HepG2 (cell line): ENCODE results near the gene TNP2. TPM values are rescaled to one million over a fixed set of nuclear protein-coding genes. Genes with fewer than 3 reads are reported as not detected.

Experiments used
- ATAC-seq: fragments of 200-7000 bp; cut with Tn5 transposase; 3 replicates; pipeline ENCODE4 v1.9.1; 2020; ENCODE audit warnings: mild to moderate bottlenecking, moderate library complexity
- BruUV-seq: library from RNA; stranded (reverse); fragments of 400-500 nt; replicated peaks from 2 replicates; lab custom pipeline; 2021; lab: Mats Ljungman, UMichigan
- CTCF ChIA-PET: fragments of 300-600 bp; formaldehyde crosslinking; extraction: SDS; loops from one replicate; lab custom pipeline; 2021; ENCODE audit warnings: low total read pairs, inconsistent platforms, low intra/inter-chr PET ratio; lab: Yijun Ruan, JAX
- POLR2A ChIA-PET: fragments of 350-600 bp; sonication (Branson Sonifier 250); formaldehyde crosslinking; loops from one replicate; lab custom pipeline; 2020; ENCODE audit warnings: antibody characterized with exemption, inconsistent platforms; lab: Yijun Ruan, JAX
- DNase-seq: peaks from one replicate; pipeline ENCODE4 v3.0.0-alpha.2; 2015; ENCODE audit warnings: low spot score
- FAIRE-seq: peaks from 3 replicates; lab custom pipeline; 2011; peaks lifted over from hg19 to GRCh38; lab: Jason Lieb, UNC
- H2AFZ ChIP-seq: one replicate; pipeline ENCODE4 v1.6.1; 2011; ENCODE audit warnings: low read length, inconsistent platforms
- H3K27ac ChIP-seq: fragments of 300-600 bp; 3 replicates; pipeline ENCODE4 v1.8.0; 2011; ENCODE audit warnings: mixed run types, mild to moderate bottlenecking, mixed read lengths, low read length, inconsistent platforms; ENCODE audit not compliant: insufficient read depth; ENCODE audit errors: extremely low read length
- H3K27me3 ChIP-seq, 2 experiments: fragments of 200-600 bp in 1 of 2; 2 replicates in 1 of 2; 3 replicates in 1 of 2; pipeline versions ENCODE4 v1.6.0 to v1.8.0; 2011; ENCODE audit warnings: low read length in 2 of 2, mild to moderate bottlenecking in 2 of 2, moderate library complexity in 2 of 2, inconsistent platforms in 1 of 2; ENCODE audit not compliant: insufficient read depth in 2 of 2, control insufficient read depth in 1 of 2
- H3K36me3 ChIP-seq, 2 experiments: fragments of 200-600 bp in 1 of 2; replicated peaks in 1 of 2; 2 replicates in 1 of 2; 3 replicates in 1 of 2; pipeline versions ENCODE4 v1.5.1 to v1.8.0; 2011; ENCODE audit warnings: low read length in 2 of 2, inconsistent platforms in 1 of 2; ENCODE audit not compliant: insufficient read depth in 2 of 2, control insufficient read depth in 1 of 2
- H3K4me1 ChIP-seq: 2 replicates; pipeline ENCODE4 v1.5.1; 2012; ENCODE audit warnings: low read length, inconsistent platforms; ENCODE audit not compliant: insufficient read depth
- H3K4me2 ChIP-seq: 2 replicates; pipeline ENCODE4 v1.6.0; 2011; ENCODE audit warnings: low read depth, low read length, inconsistent platforms
- H3K4me3 ChIP-seq, 3 experiments: fragments of 200-600 bp in 1 of 3; sonication (generic), shearing (Covaris generic) in 1 of 3; replicated peaks in 1 of 3; 2 replicates each; pipeline ENCODE4 v1.5.1; 2011 to 2016; ENCODE audit warnings: low read length in 3 of 3, inconsistent platforms in 2 of 3, low read depth in 2 of 3, mild to moderate bottlenecking in 2 of 3, control low read depth in 1 of 3, mixed read lengths in 1 of 3; ENCODE audit not compliant: insufficient read depth in 1 of 3
- H3K79me2 ChIP-seq: one replicate; pipeline ENCODE4 v1.6.1; 2011; ENCODE audit warnings: low read length, inconsistent platforms; ENCODE audit not compliant: insufficient read depth
- H3K9ac ChIP-seq: 2 replicates; pipeline ENCODE4 v1.6.0; 2011; ENCODE audit warnings: mild to moderate bottlenecking, low read depth, low read length, inconsistent platforms; ENCODE audit not compliant: insufficient read depth
- H3K9me3 ChIP-seq: 2 replicates; pipeline ENCODE4 v1.5.1; 2012; ENCODE audit warnings: mild to moderate bottlenecking, low read length
- H4K20me1 ChIP-seq: 2 replicates; pipeline ENCODE4 v1.6.0; 2011; ENCODE audit warnings: inconsistent platforms, mild to moderate bottlenecking, low read length, moderate library complexity; ENCODE audit not compliant: insufficient read depth
- AGO1 ChIP-seq: fragments of 200-400 bp; formaldehyde crosslinking; IDR thresholded peaks from 2 replicates; pipeline ENCODE4 v1.6.1; 2017; ENCODE audit warnings: mild to moderate bottlenecking, low read depth, low read length, moderate library complexity; ENCODE audit not compliant: poor library complexity, severe bottlenecking
- CAMTA2 ChIP-seq: sonication (generic); formaldehyde crosslinking; IDR thresholded peaks from 2 replicates; pipeline ENCODE4 v1.4.0; 2020; ENCODE audit warnings: mild to moderate bottlenecking, missing genetic modification reagents, borderline replicate concordance
- DNMT3B ChIP-seq: conservative IDR thresholded peaks from 2 replicates; pipeline ENCODE4 v1.6.1; 2016; ENCODE audit warnings: missing biosample characterization, control low read depth
- HMG20A ChIP-seq: IDR thresholded peaks from 2 replicates; pipeline ENCODE4 v1.6.1; 2016; ENCODE audit warnings: borderline replicate concordance
- MED1 ChIP-seq: sonication (generic); formaldehyde crosslinking; IDR thresholded peaks from 2 replicates; pipeline ENCODE4 v1.4.0; 2020; ENCODE audit warnings: missing genetic modification reagents
- MTF1 ChIP-seq: sonication (generic); formaldehyde crosslinking; IDR thresholded peaks from 2 replicates; pipeline ENCODE4 v1.5.0; 2020; ENCODE audit warnings: missing genetic modification reagents
- RFXANK ChIP-seq: IDR thresholded peaks from 2 replicates; pipeline ENCODE4 v1.6.1; 2016
- SMARCC2 ChIP-seq: fragments of 450-650 bp; IDR thresholded peaks from 2 replicates; pipeline ENCODE4 v1.6.1; 2017; ENCODE audit warnings: antibody characterized with exemption, mild to moderate bottlenecking
- TEAD3 ChIP-seq: optimal IDR thresholded peaks from 2 replicates; pipeline ENCODE3; 2016; ENCODE audit warnings: borderline replicate concordance
- ZNF451 ChIP-seq: sonication (generic); formaldehyde crosslinking; IDR thresholded peaks from 2 replicates; pipeline ENCODE4 v1.5.0; 2020; ENCODE audit warnings: mild to moderate bottlenecking, missing genetic modification reagents
- ZNF546 ChIP-seq: sonication (generic); formaldehyde crosslinking; conservative IDR thresholded peaks from 2 replicates; pipeline ENCODE4 v1.8.1; 2023; ENCODE audit warnings: mild to moderate bottlenecking, missing genetic modification reagents
- ZNF652 ChIP-seq: IDR thresholded peaks from 2 replicates; pipeline ENCODE4 v1.6.1; 2016; ENCODE audit warnings: low read depth, borderline replicate concordance
- ZNF7 ChIP-seq: IDR thresholded peaks from 2 replicates; pipeline ENCODE4 v1.6.1; 2016; ENCODE audit warnings: missing biosample characterization, missing genetic modification reagents
- ZSCAN21 ChIP-seq: sonication (generic); formaldehyde crosslinking; IDR thresholded peaks from 2 replicates; pipeline ENCODE4 v1.8.0; 2022; ENCODE audit warnings: mild to moderate bottlenecking, missing genetic modification reagents, moderate library complexity, borderline replicate concordance
- WGBS: methylation state at CpG from one replicate; pipeline ENCODE4 v1.1.6; 2017; ENCODE audit warnings: low lambda C conversion rate; 5-methylcytosine and 5-hydroxymethylcytosine counted together
- in situ Hi-C: cut with HindIII; loops from 2 replicates; pipeline ENCODE4 v1.10.0; 2017; ENCODE audit warnings: low pct_unique_long_range_greater_than_20kb; ENCODE audit not compliant: extremely low pct_ligation_motif_present
- intact Hi-C: fragments of 100-400 bp; cut with micrococcal nuclease; formaldehyde crosslinking; loops from one replicate; pipeline ENCODE4 v1.10.0; 2022; ENCODE audit not compliant: unreplicated experiment
- polyA plus RNA-seq, 8 experiments: library from polyadenylated mRNA; depleted of rRNA in 3 of 8; stranded (reverse) in 7 of 8; unstranded in 1 of 8; fragments of >200 nt; fragmentation: Illumina TruSeq in 4 of 8; extraction: Trizol in 4 of 8; gene quantifications; 2 replicates each; pipeline versions ENCODE4 v1.2.1 to v1.2.3, GENCODE V29; 2011 to 2016; ENCODE audit warnings: low read depth in 4 of 8, missing spikeins in 1 of 8, mixed read lengths in 1 of 8; ENCODE audit not compliant: insufficient read depth in 1 of 8
- total RNA-seq, 5 experiments: library from RNA; depleted of rRNA; stranded (reverse); fragments of >200 nt; fragmentation: Illumina TruSeq; extraction: Trizol; gene quantifications; 2 replicates each; pipeline ENCODE4 v1.2.3, GENCODE V29; 2016; ENCODE audit warnings: low read depth in 1 of 5
- TF ChIP-seq, protein P1 (sequence below): sonication (generic); formaldehyde crosslinking; IDR thresholded peaks from 2 replicates; pipeline ENCODE4 v1.4.0; 2020; ENCODE audit warnings: missing genetic modification reagents
- TF ChIP-seq, protein P2 (sequence below): IDR thresholded peaks from 2 replicates; pipeline ENCODE4 v1.6.1; 2012; ENCODE audit warnings: low read depth, low read length, improper control_type of control experiment
- TF ChIP-seq, protein P3 (sequence below): IDR thresholded peaks from 2 replicates; pipeline ENCODE4 v1.6.1; 2016; ENCODE audit warnings: low read depth, borderline replicate concordance
- TF ChIP-seq, protein P4 (sequence below): sonication (generic); formaldehyde crosslinking; IDR thresholded peaks from 2 replicates; pipeline ENCODE4 v1.4.0; 2020; ENCODE audit warnings: missing genetic modification reagents, mild to moderate bottlenecking, borderline replicate concordance

TNP2 gene
- total and polyA plus RNA-seq, 2 of the 13 experiments (the other 11 are each of a cell fraction or from before 2014, with no cell fraction given) = not detected

DNA sequence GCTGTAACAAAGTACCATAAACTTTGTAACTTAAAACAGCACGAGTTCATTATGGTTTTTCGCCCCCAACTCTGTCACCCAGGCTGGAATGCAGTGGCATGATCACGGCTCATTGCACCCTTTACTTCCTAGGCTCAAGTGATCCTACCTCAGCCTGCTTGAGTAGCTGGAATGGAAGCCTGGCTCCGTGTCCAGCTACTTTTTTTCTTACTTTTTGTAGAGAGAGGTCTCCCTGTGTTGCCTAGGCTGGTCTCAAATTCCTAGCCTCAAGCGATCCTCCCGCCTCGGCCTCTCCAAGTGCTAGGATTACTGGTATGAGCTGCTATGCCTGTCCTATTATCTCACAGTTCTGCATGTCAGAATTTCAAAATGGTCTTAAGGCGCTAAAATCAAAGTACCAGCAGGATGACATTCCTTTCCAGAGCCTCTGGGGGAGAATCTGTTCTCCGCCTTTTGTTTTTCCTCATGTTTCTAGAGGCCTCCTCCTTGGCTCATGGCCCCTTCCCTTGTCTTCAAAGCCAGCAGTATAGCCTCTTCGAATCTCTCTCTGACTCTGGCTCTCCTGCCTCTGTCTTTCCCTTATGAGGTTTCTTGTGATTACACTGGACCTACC, 22.1 kb upstream of the TNP2 start:
- H3K4me2 ChIP-seq = peak overlapping the region; percentile 6
- ChIA-PET POLR2A (interaction anchor here (1.4 to 2.2 kb wide), 3 partner anchors 12 to 35 kb away, joined by 7 to 11 read pairs (median 8); partner anchors contain the start of gene SOCS1), CTCF (no interaction called here)
- 62% methylated on average over 10 of the region's 10 CpGs for WGBS
- no peak for FAIRE-seq
- H3K27me3 ChIP-seq = no peaks in the 10 kb centered on the region
- H4K20me1 ChIP-seq = no peaks in the 10 kb centered on the region
- H3K4me1 ChIP-seq = peaks cover 90% of the 10 kb centered on the region
- H3K9ac ChIP-seq = no peak overlapping the region
- intact Hi-C loops = no loop called here
- no peak overlapping the region for H3K4me3 ChIP-seq
- no peak for DNase-seq
- no peaks in the 10 kb centered on the region for H3K79me2 ChIP-seq
- peak overlapping the region; percentile 51 for H2AFZ ChIP-seq
- no TSS peak for BruUV-seq
- in situ Hi-C loops = no loop called here
- no peaks in the 10 kb centered on the region for H3K36me3 ChIP-seq
- no peak overlapping the region for H3K27ac ChIP-seq
- no peak for ATAC-seq
- no peaks in the 10 kb centered on the region for H3K9me3 ChIP-seq
- TF ChIP-seq AGO1 = no peak
- TF ChIP-seq, protein P1, sequence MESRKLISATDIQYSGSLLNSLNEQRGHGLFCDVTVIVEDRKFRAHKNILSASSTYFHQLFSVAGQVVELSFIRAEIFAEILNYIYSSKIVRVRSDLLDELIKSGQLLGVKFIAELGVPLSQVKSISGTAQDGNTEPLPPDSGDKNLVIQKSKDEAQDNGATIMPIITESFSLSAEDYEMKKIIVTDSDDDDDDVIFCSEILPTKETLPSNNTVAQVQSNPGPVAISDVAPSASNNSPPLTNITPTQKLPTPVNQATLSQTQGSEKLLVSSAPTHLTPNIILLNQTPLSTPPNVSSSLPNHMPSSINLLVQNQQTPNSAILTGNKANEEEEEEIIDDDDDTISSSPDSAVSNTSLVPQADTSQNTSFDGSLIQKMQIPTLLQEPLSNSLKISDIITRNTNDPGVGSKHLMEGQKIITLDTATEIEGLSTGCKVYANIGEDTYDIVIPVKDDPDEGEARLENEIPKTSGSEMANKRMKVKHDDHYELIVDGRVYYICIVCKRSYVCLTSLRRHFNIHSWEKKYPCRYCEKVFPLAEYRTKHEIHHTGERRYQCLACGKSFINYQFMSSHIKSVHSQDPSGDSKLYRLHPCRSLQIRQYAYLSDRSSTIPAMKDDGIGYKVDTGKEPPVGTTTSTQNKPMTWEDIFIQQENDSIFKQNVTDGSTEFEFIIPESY (CRISPR knock-in tag) = peak; percentile 54
- TF ChIP-seq ZNF546 (CRISPR knock-in tag) = no peak
- no peak for TF ChIP-seq MTF1 (CRISPR knock-in tag)
- TF ChIP-seq, protein P2, sequence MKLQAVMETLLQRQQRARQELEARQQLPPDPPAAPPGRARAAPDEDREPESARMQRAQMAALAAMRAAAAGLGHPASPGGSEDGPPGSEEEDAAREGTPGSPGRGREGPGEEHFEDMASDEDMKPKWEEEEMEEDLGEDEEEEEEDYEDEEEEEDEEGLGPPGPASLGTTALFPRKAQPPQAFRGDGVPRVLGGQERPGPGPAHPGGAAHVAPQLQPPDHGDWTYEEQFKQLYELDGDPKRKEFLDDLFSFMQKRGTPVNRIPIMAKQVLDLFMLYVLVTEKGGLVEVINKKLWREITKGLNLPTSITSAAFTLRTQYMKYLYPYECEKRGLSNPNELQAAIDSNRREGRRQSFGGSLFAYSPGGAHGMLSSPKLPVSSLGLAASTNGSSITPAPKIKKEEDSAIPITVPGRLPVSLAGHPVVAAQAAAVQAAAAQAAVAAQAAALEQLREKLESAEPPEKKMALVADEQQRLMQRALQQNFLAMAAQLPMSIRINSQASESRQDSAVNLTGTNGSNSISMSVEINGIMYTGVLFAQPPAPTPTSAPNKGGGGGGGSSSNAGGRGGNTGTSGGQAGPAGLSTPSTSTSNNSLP = no peak
- no peak for TF ChIP-seq ZSCAN21 (CRISPR knock-in tag)
- no peak for TF ChIP-seq HMG20A (CRISPR knock-in tag)
- TF ChIP-seq RFXANK (CRISPR knock-in tag) = no peak
- TF ChIP-seq ZNF652 (CRISPR knock-in tag) = peak; percentile 58
- TF ChIP-seq DNMT3B (CRISPR knock-in tag) = no peak
- TF ChIP-seq CAMTA2 (CRISPR knock-in tag) = no peak
- TF ChIP-seq, protein P3, sequence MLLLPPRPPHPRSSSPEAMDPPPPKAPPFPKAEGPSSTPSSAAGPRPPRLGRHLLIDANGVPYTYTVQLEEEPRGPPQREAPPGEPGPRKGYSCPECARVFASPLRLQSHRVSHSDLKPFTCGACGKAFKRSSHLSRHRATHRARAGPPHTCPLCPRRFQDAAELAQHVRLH (CRISPR knock-in tag) = no peak
- TF ChIP-seq ZNF7 (CRISPR knock-in tag) = no peak
- TF ChIP-seq SMARCC2 = no peak
- TF ChIP-seq TEAD3 (CRISPR knock-in tag) = peak; percentile 35
- no peak for TF ChIP-seq MED1
- TF ChIP-seq, protein P4, sequence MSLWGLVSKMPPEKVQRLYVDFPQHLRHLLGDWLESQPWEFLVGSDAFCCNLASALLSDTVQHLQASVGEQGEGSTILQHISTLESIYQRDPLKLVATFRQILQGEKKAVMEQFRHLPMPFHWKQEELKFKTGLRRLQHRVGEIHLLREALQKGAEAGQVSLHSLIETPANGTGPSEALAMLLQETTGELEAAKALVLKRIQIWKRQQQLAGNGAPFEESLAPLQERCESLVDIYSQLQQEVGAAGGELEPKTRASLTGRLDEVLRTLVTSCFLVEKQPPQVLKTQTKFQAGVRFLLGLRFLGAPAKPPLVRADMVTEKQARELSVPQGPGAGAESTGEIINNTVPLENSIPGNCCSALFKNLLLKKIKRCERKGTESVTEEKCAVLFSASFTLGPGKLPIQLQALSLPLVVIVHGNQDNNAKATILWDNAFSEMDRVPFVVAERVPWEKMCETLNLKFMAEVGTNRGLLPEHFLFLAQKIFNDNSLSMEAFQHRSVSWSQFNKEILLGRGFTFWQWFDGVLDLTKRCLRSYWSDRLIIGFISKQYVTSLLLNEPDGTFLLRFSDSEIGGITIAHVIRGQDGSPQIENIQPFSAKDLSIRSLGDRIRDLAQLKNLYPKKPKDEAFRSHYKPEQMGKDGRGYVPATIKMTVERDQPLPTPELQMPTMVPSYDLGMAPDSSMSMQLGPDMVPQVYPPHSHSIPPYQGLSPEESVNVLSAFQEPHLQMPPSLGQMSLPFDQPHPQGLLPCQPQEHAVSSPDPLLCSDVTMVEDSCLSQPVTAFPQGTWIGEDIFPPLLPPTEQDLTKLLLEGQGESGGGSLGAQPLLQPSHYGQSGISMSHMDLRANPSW = no peak
- TF ChIP-seq ZNF451 (CRISPR knock-in tag) = no peak
